H1 (cell line): ENCODE results near the gene GFAP.

ENCODE experiments used
- EP300 ChIP-seq, 2 experiments: IDR thresholded peaks; 1 replicate in 1 of 2; 2 replicates in 1 of 2; pipeline ENCODE4 v1.6.1; 2011 to 2012; ENCODE audit warnings: low read depth in 2 of 2, low read length in 2 of 2, mild to moderate bottlenecking in 2 of 2, borderline replicate concordance in 1 of 2, inconsistent platforms in 1 of 2, moderate library complexity in 1 of 2
- ZNF274 ChIP-seq: IDR thresholded peaks from 2 replicates; pipeline ENCODE4 v1.7.0; 2012; ENCODE audit warnings: low read length, borderline replicate concordance; ENCODE audit errors: extremely low read depth
- TF ChIP-seq, protein P1 (sequence below), 3 experiments: IDR thresholded peaks; 1 replicate in 2 of 3; 2 replicates in 1 of 3; pipeline versions ENCODE4 v1.5.1 to v1.6.1; 2011; ENCODE audit warnings: low read length in 3 of 3, mild to moderate bottlenecking in 3 of 3, inconsistent platforms in 2 of 3, low read depth in 1 of 3, moderate library complexity in 1 of 3; ENCODE audit not compliant: insufficient read depth in 1 of 3; ENCODE audit errors: control extremely low read depth in 1 of 3

DNA sequence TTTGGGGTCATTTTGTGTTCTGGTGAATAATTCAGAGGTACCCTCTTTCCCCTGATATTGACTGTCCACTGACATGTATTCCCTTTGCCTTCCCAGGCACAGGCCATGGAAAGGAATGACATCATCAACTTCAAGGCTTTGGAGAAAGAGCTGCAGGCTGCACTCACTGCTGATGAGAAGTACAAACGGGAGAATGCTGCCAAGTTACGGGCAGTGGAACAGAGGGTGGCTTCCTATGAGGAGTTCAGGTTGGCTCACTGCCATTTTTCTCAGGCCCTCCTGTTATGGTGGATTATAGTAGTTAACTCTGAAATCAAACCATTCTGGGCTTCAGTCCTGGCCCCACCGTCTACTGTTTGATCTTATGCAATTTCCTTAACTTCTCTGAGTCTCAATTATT lies 14.4 kb downstream of the GFAP start:
- TF ChIP-seq EP300 (IDR thresholded peaks at IDR 0.05; ENCODE audit: borderline replicate concordance in 1 of 2, low read depth in 2 of 2, low read length in 2 of 2) (no peak), ZNF274 (no peak)
- TF ChIP-seq, protein P1, sequence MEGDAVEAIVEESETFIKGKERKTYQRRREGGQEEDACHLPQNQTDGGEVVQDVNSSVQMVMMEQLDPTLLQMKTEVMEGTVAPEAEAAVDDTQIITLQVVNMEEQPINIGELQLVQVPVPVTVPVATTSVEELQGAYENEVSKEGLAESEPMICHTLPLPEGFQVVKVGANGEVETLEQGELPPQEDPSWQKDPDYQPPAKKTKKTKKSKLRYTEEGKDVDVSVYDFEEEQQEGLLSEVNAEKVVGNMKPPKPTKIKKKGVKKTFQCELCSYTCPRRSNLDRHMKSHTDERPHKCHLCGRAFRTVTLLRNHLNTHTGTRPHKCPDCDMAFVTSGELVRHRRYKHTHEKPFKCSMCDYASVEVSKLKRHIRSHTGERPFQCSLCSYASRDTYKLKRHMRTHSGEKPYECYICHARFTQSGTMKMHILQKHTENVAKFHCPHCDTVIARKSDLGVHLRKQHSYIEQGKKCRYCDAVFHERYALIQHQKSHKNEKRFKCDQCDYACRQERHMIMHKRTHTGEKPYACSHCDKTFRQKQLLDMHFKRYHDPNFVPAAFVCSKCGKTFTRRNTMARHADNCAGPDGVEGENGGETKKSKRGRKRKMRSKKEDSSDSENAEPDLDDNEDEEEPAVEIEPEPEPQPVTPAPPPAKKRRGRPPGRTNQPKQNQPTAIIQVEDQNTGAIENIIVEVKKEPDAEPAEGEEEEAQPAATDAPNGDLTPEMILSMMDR (IDR thresholded peaks at IDR 0.05; ENCODE audit: control extremely low read depth in 1 of 3, insufficient read depth in 1 of 3, low read depth in 1 of 3, low read length in 3 of 3): no peak
